ENCODE data around the gene TNNT3. TPM values are rescaled to one million over a fixed set of nuclear protein-coding genes. Genes with fewer than 3 reads are reported as not detected.

TNNT3 gene
- total and polyA plus RNA-seq, 10 donors = 0.64 to 4.9 (median 2.0) TPM; not detected in 1

GRCh38 chr11:1921574-1922141 lies 2.2 kb downstream of the TNNT3 start:
- H3K9me3 ChIP-seq = no peaks in the 10 kb centered on the region
- peak; percentile 72 for DNase-seq

DNA sequence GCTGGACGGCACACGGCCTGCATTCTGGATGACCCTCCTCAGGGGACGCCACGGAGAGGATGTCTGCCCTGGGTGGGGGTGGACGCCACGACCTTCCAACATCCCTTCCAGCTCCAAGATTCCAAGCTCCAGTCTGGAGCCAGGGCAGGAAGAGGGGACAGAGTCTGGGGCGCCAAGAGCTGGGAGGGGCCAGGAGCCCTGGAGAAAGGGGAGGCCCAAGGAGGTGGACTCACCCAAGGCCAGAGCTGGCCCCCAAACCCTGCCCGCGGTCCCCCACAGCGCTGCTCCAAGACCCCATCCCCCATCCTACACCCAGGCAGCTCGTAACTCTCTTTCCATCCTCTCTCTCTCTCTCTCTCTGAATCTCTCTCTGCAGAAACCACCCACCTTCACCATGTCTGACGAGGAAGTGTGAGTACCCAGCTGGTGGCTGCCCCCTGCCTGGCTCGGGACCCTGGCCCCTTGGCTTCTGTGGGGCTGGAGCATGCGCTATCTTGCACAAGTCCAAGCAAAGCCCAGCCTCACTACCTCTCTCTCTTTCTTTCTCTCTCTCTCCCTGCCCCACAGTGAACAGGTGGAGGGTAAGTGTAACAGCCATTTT lies 3.1 kb downstream of the TNNT3 start:
- TF ChIP-seq POLR2AphosphoS5 (IDR thresholded peaks at IDR 0.05) (no peak), POLR2A (IDR thresholded peaks at IDR 0.05) (no peak), CTCF (IDR thresholded peaks at IDR 0.05 in 8 of 11, conservative IDR thresholded peaks at IDR 0.05 in 3 of 11) (no peak)

More at GRCh38 chr11:1921574-1922141, 2.2 kb downstream of the TNNT3 start:
- Histone ChIP-seq H3K4me3 (no peak overlapping the region), H3K4me1 (peaks cover 0 to 15% (median 6%) of the 10 kb centered on the region in 6 donors), H3K27ac (no peak overlapping the region), H3K36me3 (no peaks in the 10 kb centered on the region), H3K27me3 (replicated peaks in 1 of 7) (peaks cover 0 to 43% (median 0%) of the 10 kb centered on the region in 7 donors)
- WGBS, 5 donors = 63 to 85% (median 78%) methylated on average over 13 to 18 of the region's 18 CpGs
- intact Hi-C loops (cut with DNase I; ENCODE audit: low total_unique reads) = no loop called here
- TF ChIP-seq POLR2AphosphoS5 (IDR thresholded peaks at IDR 0.05) (no peak), POLR2A (IDR thresholded peaks at IDR 0.05) (no peak), CTCF (IDR thresholded peaks at IDR 0.05 in 8 of 11, conservative IDR thresholded peaks at IDR 0.05 in 3 of 11) (no peak)

DNA sequence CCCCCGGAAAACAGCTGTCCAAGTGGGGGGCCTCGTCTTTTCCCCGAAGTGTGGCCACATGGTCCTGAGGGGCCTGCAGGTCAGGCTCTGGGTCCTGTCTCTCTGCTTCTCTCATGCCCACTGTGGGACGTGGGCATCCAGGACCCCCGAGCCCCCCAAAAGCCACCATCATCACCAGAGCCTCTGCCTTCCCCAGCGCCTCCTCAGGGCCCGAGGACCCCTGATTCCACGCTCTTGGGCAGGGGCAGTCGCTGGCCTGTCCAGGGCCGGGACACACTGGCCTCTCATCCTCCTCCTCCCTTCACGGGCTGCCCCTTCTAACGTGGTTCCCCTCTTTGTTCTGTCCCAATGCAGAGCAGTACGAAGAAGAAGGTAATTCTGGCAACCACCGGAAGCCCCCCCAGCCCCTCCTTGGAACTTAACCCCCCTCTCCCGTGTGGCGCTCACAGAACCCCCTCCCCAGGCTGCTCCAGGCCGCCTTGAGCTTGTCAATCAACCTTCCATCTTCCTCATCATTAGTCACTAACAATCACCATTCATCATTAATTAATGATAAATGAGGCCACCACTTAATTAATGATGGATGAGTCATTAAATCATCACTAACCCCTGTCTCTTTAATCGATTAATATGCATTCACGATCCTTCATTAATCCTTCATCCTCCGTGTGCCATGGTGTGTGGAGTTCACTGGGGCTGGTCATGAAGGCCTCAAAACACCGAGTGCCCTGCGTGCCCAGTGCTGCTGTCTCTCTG lies 3.9 kb downstream of the TNNT3 start:
- WGBS, 5 donors = 83 to 91% (median 90%) methylated on average over 22 of the region's 22 CpGs
- peak; percentile 60 for DNase-seq
- Histone ChIP-seq H3K4me1 (peaks cover 0 to 9% (median 0%) of the 10 kb centered on the region in 6 donors), H3K27me3 (replicated peaks in 1 of 7) (peaks cover 0 to 50% (median 0%) of the 10 kb centered on the region in 7 donors), H3K9me3 (no peaks in the 10 kb centered on the region), H3K27ac (no peak overlapping the region), H3K4me3 (no peak overlapping the region), H3K36me3 (no peaks in the 10 kb centered on the region)
- no peak for TF ChIP-seq POLR2AphosphoS5 (IDR thresholded peaks at IDR 0.05)
- no peak for TF ChIP-seq POLR2A (IDR thresholded peaks at IDR 0.05)
- no peak for TF ChIP-seq CTCF (IDR thresholded peaks at IDR 0.05 in 8 of 11, conservative IDR thresholded peaks at IDR 0.05 in 3 of 11)
- intact Hi-C loops (cut with DNase I; ENCODE audit: low total_unique reads) = no loop called here

More for the DNA sequence above, 3.1 kb downstream of the TNNT3 start:
- peak; percentile 66 for DNase-seq
- peaks cover 0 to 13% (median 2%) of the 10 kb centered on the region in 6 donors for H3K4me1 ChIP-seq
- H3K36me3 ChIP-seq = no peaks in the 10 kb centered on the region
- 63 to 72% (median 66%) methylated on average over 9 to 14 of the region's 14 CpGs for WGBS, 5 donors
- peaks cover 0 to 44% (median 0%) of the 10 kb centered on the region in 7 donors for H3K27me3 ChIP-seq (replicated peaks in 1 of 7)
- H3K9me3 ChIP-seq = no peaks in the 10 kb centered on the region
- H3K27ac ChIP-seq = no peak overlapping the region
- intact Hi-C loops (cut with DNase I; ENCODE audit: low total_unique reads) = no loop called here
- H3K4me3 ChIP-seq = no peak overlapping the region

DNA sequence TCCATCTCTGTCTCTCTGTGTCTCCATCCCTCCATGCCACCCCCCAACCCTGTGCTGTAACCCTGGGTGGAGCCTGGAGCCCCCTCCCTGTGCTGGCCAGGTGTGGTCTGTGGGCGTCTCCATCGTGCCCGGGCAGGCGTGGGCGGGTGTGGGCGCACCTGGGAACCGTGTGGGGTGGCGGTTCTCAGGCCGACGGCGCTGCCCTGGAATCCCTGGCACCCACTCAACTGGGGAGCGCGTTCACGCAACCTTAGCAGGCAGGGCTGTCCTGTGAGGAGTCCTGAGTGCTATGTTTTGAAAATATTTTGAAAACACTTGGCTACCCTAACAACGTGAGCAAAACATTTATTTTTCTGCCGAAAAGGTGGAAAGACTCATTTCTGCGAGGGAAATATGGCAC lies 4.7 kb downstream of the TNNT3 start:
- H3K4me3 ChIP-seq = no peak overlapping the region
- no peaks in the 10 kb centered on the region for H3K36me3 ChIP-seq
- TF ChIP-seq CTCF (IDR thresholded peaks at IDR 0.05 in 8 of 11, conservative IDR thresholded peaks at IDR 0.05 in 3 of 11) = no peak
- no peak for TF ChIP-seq POLR2AphosphoS5 (IDR thresholded peaks at IDR 0.05)
- TF ChIP-seq POLR2A (IDR thresholded peaks at IDR 0.05) = no peak
- no peaks in the 10 kb centered on the region for H3K9me3 ChIP-seq
- H3K27ac ChIP-seq = no peak overlapping the region
- WGBS, 5 donors = 77 to 85% (median 82%) methylated on average over 17 of the region's 17 CpGs
- peaks cover 0 to 9% (median 0%) of the 10 kb centered on the region in 6 donors for H3K4me1 ChIP-seq
- H3K27me3 ChIP-seq (replicated peaks in 1 of 7) = peaks cover 0 to 50% (median 0%) of the 10 kb centered on the region in 7 donors
- peak; percentile 72 for DNase-seq
- intact Hi-C loops (cut with DNase I; ENCODE audit: low total_unique reads) = no loop called here
